GM21717 (cell line): ENCODE results near the gene SLC35F1.

Experiments
- ATAC-seq: cut with Tn5 transposase; IDR thresholded peaks from one replicate; pipeline ENCODE4 v1.9.1; 2021; ENCODE audit warnings: mild to moderate bottlenecking, moderate library complexity; ENCODE audit not compliant: unreplicated experiment

The SLC35F1 gene

GRCh38 chr6:118103381-118104146 is 196.5 kb downstream of the SLC35F1 start:
- no peak for ATAC-seq

GRCh38 chr6:118122161-118122725 is 215.2 kb downstream of the SLC35F1 start:
- no peak for ATAC-seq

GRCh38 chr6:118122801-118123200 is 215.7 kb downstream of the SLC35F1 start:
- peak; percentile 64 for ATAC-seq

- no peak for ATAC-seq
Observed at GRCh38 chr6:118123503-118124037, 216.5 kb downstream of the SLC35F1 start.

- ATAC-seq, result no peak
Observed at GRCh38 chr6:118124851-118125250, 217.8 kb downstream of the SLC35F1 start.

GRCh38 chr6:118128755-118129154 is 221.7 kb downstream of the SLC35F1 start:
- no peak for ATAC-seq

GRCh38 chr6:118134206-118134605 is 227.1 kb downstream of the SLC35F1 start:
- no peak for ATAC-seq

GRCh38 chr6:118134736-118135135 is 227.7 kb downstream of the SLC35F1 start:
- no peak for ATAC-seq

- ATAC-seq, result no peak
Observed at GRCh38 chr6:118135371-118135770, 228.3 kb downstream of the SLC35F1 start.

- no peak for ATAC-seq
Observed at GRCh38 chr6:118141211-118141610, 234.1 kb downstream of the SLC35F1 start.

GRCh38 chr6:118146584-118146983 is 239.5 kb downstream of the SLC35F1 start:
- ATAC-seq, result no peak

- ATAC-seq, result no peak
Observed at GRCh38 chr6:118147511-118147910, 240.4 kb downstream of the SLC35F1 start.

- ATAC-seq, result no peak
Observed at GRCh38 chr6:118148561-118148960, 241.5 kb downstream of the SLC35F1 start.

- no peak for ATAC-seq
Observed at GRCh38 chr6:118152524-118152923, 245.5 kb downstream of the SLC35F1 start.

GRCh38 chr6:118161343-118161742 is 254.3 kb downstream of the SLC35F1 start:
- ATAC-seq, result no peak

GRCh38 chr6:118163542-118163941 is 256.5 kb downstream of the SLC35F1 start:
- ATAC-seq, result no peak

GRCh38 chr6:118165500-118165899 is 258.4 kb downstream of the SLC35F1 start:
- ATAC-seq, result no peak

- no peak for ATAC-seq
Observed at GRCh38 chr6:118168421-118168820, 261.4 kb downstream of the SLC35F1 start.

- no peak for ATAC-seq
Observed at GRCh38 chr6:118171852-118172251, 264.8 kb downstream of the SLC35F1 start.

- ATAC-seq, result no peak
Observed at GRCh38 chr6:118174071-118174470, 267.0 kb downstream of the SLC35F1 start.

GRCh38 chr6:118177720-118178119 is 270.7 kb downstream of the SLC35F1 start:
- ATAC-seq, result no peak

- ATAC-seq, result no peak
Observed at GRCh38 chr6:118179048-118179447, 272.0 kb downstream of the SLC35F1 start.
